Fibroblast of lung (primary cell): ENCODE results near the gene INPP1. TPM values are rescaled to one million over a fixed set of nuclear protein-coding genes. Genes with fewer than 3 reads are reported as not detected.
A peak's percentile ranks its signal among the peaks of the same experiment; 100 is the strongest.

Source experiments
- DNase-seq, 2 donors: peaks; one replicate each; pipeline versions ENCODE4 v3.0.0 to v3.0.0-alpha.2; 2010; ENCODE audit warnings: low read depth in 2 of 2
- H2AFZ ChIP-seq: 2 replicates; pipeline ENCODE4 v1.5.1; 2012; ENCODE audit warnings: low read length, control low read depth, inconsistent platforms
- H3K27ac ChIP-seq: 2 replicates; pipeline ENCODE4 v1.5.1; 2011; ENCODE audit warnings: low read length, control low read depth; ENCODE audit not compliant: insufficient read depth
- H3K27me3 ChIP-seq: 2 replicates; pipeline ENCODE4 v1.5.1; 2011; ENCODE audit warnings: mild to moderate bottlenecking, low read length; ENCODE audit not compliant: control insufficient read depth, insufficient read depth
- H3K36me3 ChIP-seq: 2 replicates; pipeline ENCODE4 v1.5.1; 2011; ENCODE audit warnings: low read length; ENCODE audit not compliant: control insufficient read depth, insufficient read depth
- H3K4me1 ChIP-seq: 2 replicates; pipeline ENCODE4 v1.5.1; 2011; ENCODE audit warnings: low read length; ENCODE audit not compliant: control insufficient read depth, insufficient read depth; ENCODE audit errors: extremely low read depth
- H3K4me2 ChIP-seq: 2 replicates; pipeline ENCODE4 v1.5.1; 2011; ENCODE audit warnings: low read length, control low read depth; ENCODE audit not compliant: insufficient read depth; ENCODE audit errors: extremely low read depth
- H3K4me3 ChIP-seq, 4 experiments: fragments of 200-600 bp in 1 of 4; sonication (generic) in 1 of 4; replicated peaks in 1 of 4; 2 replicates each; pipeline ENCODE4 v1.5.1; 2011 to 2016; ENCODE audit warnings: low read length in 4 of 4, low read depth in 3 of 4, mild to moderate bottlenecking in 3 of 4, control low read depth in 2 of 4, inconsistent platforms in 1 of 4, mixed read lengths in 1 of 4; ENCODE audit not compliant: insufficient read depth in 1 of 4; ENCODE audit errors: control extremely low read depth in 1 of 4
- H3K79me2 ChIP-seq: 2 replicates; pipeline ENCODE4 v1.5.1; 2012; ENCODE audit warnings: mild to moderate bottlenecking, low read length, inconsistent platforms; ENCODE audit not compliant: control insufficient read depth, insufficient read depth
- H3K9ac ChIP-seq: 2 replicates; pipeline ENCODE4 v1.5.1; 2011; ENCODE audit warnings: mild to moderate bottlenecking, low read length, control low read depth; ENCODE audit not compliant: insufficient read depth
- H3K9me3 ChIP-seq: 2 replicates; pipeline ENCODE4 v1.5.1; 2012; ENCODE audit warnings: low read depth, low read length; ENCODE audit not compliant: control insufficient read depth, insufficient read depth
- H4K20me1 ChIP-seq: 2 replicates; pipeline ENCODE4 v1.5.1; 2011; ENCODE audit warnings: low read length; ENCODE audit not compliant: control insufficient read depth, insufficient read depth; ENCODE audit errors: extremely low read depth
- CTCF ChIP-seq, 2 donors: IDR thresholded peaks in 1 of 2; conservative IDR thresholded peaks in 1 of 2; 1 replicate in 1 of 2; 2 replicates in 1 of 2; pipeline ENCODE4 v1.5.1; 2011 to 2012; ENCODE audit warnings: low read length in 2 of 2, control low read depth in 1 of 2, inconsistent platforms in 1 of 2, low read depth in 1 of 2, mild to moderate bottlenecking in 1 of 2
- EZH2 ChIP-seq: IDR thresholded peaks from 2 replicates; pipeline ENCODE4 v1.5.1; 2012; ENCODE audit warnings: low read length, control low read depth, mild to moderate bottlenecking; ENCODE audit errors: missing control alignments
- polyA plus RNA-seq, 2 donors: library from polyadenylated mRNA; depleted of rRNA in 1 of 2; stranded (reverse) in 1 of 2; unstranded in 1 of 2; fragments of >200 nt; gene quantifications; 2 replicates each; pipeline ENCODE4 v1.2.1, GENCODE V29; 2011 to 2012; ENCODE audit warnings: missing spikeins in 1 of 2
- total RNA-seq: library from RNA; depleted of rRNA; stranded (reverse); fragments of >200 nt; gene quantifications from 2 replicates; pipeline ENCODE4 v1.2.1, GENCODE V29; 2014

INPP1 gene
- total and polyA plus RNA-seq, 2 donors (not counting 1 experiment from before 2014, with no cell fraction given): 14.0 to 16.4 TPM

DNA sequence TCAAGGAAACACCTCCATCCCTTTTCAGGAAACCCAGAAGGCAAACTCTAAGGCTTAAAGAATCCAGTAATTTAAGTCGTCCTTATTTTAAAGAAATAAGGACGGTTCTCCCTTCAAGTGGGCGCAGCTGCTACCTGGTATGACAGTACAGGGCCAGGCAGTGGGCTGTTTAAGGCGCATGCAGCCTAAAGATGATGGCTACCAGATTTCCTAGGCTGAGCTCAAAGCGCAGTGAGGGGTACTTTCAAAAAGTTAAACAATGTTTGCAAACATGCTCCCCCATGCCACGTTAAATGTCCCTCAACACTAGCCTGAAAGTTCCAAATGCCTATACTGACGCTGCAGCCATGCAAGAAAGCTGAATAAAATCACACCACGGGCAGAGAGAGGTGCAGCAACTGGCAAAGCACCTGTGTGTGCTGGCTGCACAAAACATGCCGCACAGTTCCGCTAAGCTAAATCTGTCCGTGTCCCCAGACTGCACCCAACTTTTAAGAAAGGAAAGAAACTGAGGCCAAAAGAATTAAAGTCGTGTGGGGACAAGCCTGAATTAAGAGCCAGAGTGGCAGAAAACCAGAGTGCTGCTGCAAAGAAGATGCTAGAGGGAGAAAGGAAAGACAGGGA is 24.3 kb upstream of the INPP1 start:
- H4K20me1 ChIP-seq: no peaks in the 10 kb centered on the region
- H3K79me2 ChIP-seq: peaks cover 2% of the 10 kb centered on the region
- peak overlapping the region; percentile 82 for H3K4me2 ChIP-seq
- H3K27ac ChIP-seq: peak overlapping the region; percentile 40
- no peaks in the 10 kb centered on the region for H3K36me3 ChIP-seq
- DNase-seq: peak in 1 of 2 donors; percentile 14
- no peaks in the 10 kb centered on the region for H3K4me1 ChIP-seq
- H2AFZ ChIP-seq: peak overlapping the region; percentile 62
- peak overlapping the region; percentile 67 for H3K9ac ChIP-seq
- H3K4me3 ChIP-seq: peak overlapping the region; percentile 65 to 94 (median 86)
- H3K9me3 ChIP-seq: no peaks in the 10 kb centered on the region
- TF ChIP-seq EZH2: no peak
- no peak for TF ChIP-seq CTCF (conservative IDR thresholded peaks at IDR 0.05 in 1 of 2, IDR thresholded peaks at IDR 0.05 in 1 of 2; ENCODE audit: low read depth in 1 of 2, low read length in 2 of 2)
- H3K27me3 ChIP-seq: no peaks in the 10 kb centered on the region

DNA sequence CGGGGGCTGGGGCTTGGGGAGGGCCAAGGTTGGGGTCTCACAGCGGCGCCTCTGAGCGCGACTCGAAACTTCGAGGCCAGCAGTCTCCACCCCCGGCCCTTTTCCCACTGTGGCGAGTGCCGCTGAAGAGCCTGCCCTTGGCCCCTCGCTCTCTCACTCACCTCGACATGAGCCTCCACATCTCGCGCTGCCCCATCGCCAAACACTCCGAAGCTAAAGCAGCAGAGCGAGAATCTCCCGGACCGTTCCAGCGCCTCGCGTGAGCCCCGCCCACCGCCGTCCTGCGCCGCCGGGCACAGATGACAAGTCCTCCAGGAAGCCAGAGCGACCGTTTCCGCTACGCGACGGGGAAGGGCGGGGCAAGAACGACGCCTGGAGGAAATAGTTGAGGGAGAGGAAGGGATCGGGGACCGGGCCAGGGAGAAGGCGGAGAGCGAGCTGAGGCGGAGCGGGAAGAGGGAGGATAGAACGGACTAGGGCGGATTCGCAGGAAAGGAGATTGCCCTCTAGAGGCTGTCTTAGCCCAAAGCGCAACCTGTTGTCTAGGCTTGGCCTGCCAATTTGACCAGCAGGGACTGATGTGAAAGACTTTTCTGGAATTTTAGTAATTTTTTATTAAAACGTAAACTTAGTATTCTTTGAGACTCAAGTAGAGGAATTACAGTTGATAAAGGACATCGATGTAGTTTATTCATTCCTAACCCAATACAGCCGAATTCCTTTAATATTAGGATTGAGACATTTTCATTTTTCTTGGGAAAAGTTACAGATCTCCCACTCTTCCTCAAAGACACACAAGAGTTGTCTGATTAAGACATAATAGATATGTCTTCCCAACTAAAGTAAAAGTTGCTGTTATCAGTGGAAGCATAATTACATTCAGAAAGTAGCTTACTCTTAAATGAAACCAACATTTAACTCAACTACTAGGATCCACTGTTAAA is 23.6 kb upstream of the INPP1 start, which contains the start of gene HIBCH:
HIBCH (minus strand) TSS at position 272 of the 944 bp plus-strand sequence; CDS start at position 196, 76 bp downstream.
- Histone ChIP-seq H3K4me2 (peak within 1 kb of the TSS; percentile 82), H3K27ac (peak within 1 kb of the TSS; percentile 40), H4K20me1 (no peaks in the 10 kb centered on the region), H3K9me3 (no peaks in the 10 kb centered on the region), H3K36me3 (no peaks in the 10 kb centered on the region), H3K27me3 (no peaks in the 10 kb centered on the region), H3K79me2 (peaks cover 2% of the 10 kb centered on the region), H3K4me3 (peak within 1 kb of the TSS; percentile 65 to 94 (median 86)), H3K9ac (peak within 1 kb of the TSS; percentile 67), H3K4me1 (no peaks in the 10 kb centered on the region), H2AFZ (peak within 1 kb of the TSS; percentile 62)
- TF ChIP-seq EZH2 (no peak), CTCF (conservative IDR thresholded peaks at IDR 0.05 in 1 of 2, IDR thresholded peaks at IDR 0.05 in 1 of 2; ENCODE audit: low read depth in 1 of 2, low read length in 2 of 2) (peak; percentile 83 to 97)
- peak; percentile 98 to 99 for DNase-seq

DNA sequence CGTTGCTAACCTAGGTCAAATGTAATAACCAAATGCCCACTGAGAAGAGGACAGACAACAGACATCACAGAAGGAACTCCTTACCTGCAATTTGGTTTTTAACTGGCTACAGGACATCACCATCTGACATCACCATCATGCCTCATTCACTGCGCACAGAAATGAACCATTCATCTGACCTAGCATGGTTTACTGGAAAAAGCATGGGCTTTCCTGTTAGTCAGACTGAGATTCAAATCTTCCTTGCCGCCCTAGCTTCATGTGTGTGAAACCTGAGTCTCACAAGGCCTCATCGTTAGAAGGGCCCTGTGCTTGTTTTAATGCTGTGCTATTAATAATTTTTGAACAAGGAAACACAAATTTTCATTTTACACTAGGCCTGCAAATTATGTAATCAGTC is 22.7 kb upstream of the INPP1 start:
- Histone ChIP-seq H3K9me3 (no peaks in the 10 kb centered on the region), H3K36me3 (no peaks in the 10 kb centered on the region), H3K4me2 (no peak overlapping the region), H4K20me1 (no peaks in the 10 kb centered on the region), H3K79me2 (peaks cover 2% of the 10 kb centered on the region), H3K27me3 (no peaks in the 10 kb centered on the region), H3K27ac (no peak overlapping the region), H3K9ac (no peak overlapping the region), H3K4me3 (no peak overlapping the region), H3K4me1 (no peaks in the 10 kb centered on the region), H2AFZ (peak overlapping the region; percentile 10)
- no peak for DNase-seq
- TF ChIP-seq EZH2 (no peak), CTCF (conservative IDR thresholded peaks at IDR 0.05 in 1 of 2, IDR thresholded peaks at IDR 0.05 in 1 of 2; ENCODE audit: low read depth in 1 of 2, low read length in 2 of 2) (no peak)
